Ammon's horn (tissue), 1 donor: ENCODE data around the gene MYH9.
A peak's percentile ranks its signal among the peaks of the same experiment; 100 is the strongest.

ENCODE experiments used
- DNase-seq: peaks from one replicate; pipeline ENCODE4 v3.0.0-alpha.2; 2016; ENCODE audit warnings: low spot score

Gene MYH9

DNA sequence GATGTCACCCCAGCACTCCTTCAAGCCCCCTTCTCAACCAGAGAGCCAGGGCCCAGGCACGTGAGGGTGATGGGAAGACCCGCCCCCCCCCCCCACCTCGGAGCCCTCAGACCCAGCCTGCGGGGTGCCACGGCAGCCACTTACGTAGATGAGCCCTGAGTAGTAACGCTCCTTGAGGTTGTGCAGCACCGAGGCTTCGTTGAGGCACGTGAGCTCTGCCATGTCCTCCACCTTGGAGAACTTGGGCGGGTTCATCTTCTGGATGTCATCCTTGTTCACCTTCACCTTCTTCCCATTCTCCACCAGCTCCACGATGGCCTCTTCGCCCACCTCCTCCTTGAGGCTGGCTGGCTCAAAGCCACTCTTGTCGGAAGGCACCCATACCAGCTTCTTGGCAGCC, 39.0 kb downstream of the MYH9 start:
- no peak for DNase-seq

DNA sequence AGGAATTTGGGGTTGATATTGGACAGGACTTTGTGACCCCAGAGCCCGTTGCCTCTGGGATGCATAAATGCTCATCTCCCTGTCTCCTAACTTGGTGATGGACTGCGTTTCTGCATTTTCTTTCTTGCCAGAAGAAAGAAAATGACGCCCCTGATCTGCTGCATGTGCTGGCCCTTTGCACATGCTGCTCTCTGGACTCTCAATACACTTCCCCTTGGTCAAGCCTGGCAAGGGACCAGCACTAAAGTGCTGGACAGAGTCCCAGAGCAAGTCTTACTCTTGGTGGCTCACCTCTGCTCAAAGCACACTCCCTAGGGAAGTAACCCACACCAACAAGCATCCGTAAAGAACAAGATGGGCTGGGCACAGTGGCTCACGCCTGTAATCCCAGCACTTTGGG, 40.7 kb downstream of the MYH9 start:
- no peak for DNase-seq

DNA sequence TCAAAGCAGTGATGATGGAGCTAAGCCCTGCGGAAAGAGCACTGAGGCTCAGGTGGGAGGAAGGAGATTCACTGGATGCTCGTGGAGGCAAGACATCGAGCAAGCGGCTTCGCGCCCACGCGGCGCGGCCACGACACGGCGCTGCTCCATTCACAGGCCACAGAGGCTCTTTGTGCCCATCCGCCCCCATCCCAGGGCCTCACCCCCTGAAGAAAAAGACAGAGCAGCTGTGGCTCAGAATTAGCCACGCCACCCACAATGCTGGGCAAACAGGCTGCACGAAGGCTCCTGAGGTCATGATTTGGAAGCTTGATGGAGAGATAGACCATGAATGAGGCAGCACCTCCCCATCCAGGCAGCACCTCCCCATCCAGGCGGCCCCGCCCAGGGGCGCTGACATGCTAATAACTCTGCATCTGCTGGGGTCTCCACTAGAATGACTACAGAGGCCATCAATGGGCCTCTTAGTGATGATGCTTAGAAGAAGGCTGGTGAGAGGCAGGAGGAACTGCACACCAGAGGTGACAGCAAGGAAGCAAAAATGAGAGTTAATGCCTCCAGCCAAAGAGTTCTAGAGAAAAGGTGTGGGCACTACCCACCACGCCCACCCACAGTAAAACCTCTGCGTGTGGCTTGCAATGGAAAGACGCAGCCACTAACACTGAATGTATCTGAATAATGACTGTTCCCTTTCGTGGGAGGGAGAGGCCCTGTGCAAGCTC, 43.5 kb downstream of the MYH9 start:
- DNase-seq, result peak; percentile 87

DNA sequence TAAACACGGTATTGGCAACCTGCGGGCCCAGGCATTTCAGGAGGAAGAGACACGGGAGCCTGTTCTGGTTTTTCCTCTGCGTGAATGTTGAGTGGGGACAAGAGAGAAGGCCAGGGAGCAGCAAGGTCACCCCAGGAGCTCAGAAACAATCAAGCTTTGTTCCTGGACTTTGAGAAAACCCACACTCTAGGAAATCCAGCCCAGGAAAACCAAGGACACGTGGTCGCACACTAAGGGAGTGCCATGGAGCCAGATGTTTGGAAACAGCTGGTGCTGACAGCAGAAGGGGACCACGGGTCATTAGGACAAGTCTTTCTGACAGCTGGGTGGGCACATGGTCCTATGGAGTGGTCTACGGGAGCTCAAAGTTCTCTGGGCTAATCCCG, 44.1 kb downstream of the MYH9 start:
- no peak for DNase-seq

DNA sequence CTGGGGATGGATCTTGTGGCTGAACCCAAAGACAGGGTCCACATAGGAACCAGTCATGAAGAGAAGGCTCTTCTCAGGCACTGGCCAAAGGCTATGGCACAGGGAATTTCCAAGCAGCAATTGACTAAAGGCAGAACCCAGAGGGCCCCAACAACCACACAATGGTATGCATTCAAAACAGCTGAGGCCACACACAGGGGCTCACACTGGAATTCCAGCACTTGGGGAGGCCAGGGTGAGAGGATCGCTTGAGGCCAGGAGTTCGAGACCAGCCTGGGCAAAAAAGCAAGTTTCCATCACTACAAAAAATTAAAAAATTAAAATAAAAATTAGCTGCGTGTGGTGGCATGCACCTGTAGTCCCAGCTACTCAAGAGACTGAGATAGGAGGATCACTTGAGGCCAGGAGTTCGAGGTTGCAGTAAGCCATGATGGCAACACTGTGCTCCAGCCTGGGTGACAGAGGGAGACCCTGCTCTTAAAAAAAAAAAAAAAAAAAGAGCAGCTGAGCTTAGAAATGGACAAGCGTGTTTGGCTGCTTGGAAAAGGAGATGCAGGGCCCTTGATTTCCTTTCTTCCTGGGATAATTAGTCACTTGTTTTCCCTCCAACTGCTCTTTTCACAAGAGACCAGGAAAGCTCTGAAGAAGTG, 44.6 kb downstream of the MYH9 start:
- no peak for DNase-seq

DNA sequence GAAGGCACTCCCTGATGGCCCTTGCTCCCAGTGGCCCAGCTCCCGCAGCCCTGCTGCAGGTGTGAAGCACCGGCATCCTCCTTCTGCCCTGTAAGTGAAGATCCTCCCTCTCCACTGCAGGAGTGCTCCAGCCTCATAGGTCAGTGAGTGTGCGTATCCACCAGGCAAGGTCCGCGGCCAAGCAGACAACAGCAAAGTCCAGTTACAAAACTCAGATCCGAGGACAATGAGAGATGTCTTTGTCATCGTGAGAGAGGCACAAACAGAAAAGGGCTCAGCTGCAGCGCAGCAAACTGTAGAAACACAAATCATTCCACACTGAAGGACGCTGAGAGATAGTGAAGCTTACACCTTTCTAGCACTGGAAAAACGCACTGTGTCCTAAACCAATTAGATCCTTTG, 46.1 kb downstream of the MYH9 start:
- DNase-seq, result peak; percentile 87

DNA sequence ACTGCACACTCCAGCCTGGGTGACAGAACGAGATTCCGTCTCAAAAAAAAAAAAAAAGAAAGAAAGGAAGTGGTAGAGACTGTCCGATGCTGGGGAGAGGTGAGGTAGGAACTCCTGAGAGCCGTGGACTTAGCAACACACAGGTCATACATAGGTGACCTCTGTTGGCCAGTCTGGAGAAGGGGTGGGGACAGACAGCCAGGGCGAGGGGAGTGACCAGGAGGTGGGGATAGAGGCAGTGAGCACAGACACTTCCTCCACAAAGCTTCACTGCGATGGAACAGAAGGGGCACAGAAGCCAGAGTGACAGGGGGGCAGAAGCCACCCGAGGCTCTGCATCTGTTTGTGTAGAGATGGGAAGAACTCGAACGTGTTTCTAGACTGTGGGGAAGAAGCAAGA, 47.1 kb downstream of the MYH9 start:
- no peak for DNase-seq

DNA sequence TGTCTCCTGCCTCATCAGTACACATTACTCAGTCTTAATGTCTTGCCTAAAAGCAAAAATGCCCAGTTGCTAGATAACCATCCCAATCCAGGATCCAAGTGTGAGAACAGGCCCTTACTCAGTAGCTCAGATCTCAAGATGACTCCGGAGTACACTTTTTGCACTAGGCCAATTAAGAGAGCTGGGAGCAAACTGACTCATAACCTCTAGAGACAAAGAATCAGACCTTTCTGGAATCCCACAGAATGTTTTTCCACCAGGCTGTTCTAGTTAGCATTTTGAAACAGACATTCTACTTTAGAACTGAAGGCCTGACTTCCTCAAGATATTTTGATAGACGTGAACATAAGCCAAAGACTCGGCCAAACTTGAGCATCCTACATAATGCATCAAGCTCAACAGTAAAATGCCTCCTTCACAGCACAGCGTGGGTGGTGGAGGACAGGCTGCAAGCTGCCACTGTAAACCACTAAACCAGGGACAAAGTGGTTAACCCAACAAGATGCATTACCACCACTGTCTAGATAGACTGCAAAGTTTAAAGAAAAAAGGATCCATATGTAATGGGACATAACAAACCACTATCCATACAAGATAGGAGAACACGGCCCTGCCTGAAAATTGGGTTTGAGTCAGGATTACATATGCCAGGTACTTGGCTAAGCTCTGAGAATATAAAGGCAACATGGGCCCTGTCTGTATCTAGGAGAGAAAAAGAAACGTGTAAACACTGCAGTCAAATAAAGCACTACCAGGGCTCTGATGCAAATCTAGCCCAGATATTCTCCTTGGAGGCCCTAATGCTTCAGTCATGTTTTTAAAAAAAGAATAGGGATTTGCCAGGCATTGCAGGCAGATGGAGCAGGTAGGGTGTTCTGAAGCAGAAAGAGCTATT, 48.3 kb downstream of the MYH9 start:
- no peak for DNase-seq

DNA sequence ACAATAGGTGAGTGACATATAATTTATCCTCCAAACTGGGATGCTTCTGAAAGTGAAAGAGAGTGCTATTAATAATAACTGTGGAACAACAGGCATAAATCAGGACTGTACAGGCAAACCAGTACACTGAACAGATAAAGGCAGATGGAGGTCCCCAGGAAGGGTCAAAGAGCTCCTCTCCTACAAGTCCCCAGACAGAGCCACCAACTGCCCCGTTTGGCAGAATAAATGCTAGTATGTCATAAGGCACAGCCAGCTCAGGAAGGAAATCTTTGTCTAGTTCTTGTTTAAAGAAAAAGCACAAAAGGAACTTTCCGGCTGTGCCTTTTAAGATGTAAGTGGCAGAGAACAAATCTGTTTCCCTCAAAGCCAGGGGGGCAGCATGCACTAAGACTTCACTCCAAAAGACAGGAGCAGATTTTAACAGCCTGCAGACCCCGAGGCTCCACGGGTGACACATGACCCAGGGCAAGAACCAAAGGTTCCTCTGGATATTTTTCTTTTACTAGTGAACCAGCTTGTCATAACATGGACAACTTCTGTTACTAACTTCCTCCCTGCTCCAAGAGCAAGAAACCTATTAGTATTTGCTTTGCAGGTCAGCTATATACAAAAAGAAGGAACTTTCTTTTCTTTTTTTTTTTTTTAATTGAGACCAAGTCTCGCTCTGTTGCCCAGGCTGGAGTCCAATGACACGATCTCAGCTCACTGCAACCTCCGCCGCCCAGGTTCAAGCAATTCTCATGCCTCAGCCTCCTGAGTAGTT, 50.2 kb downstream of the MYH9 start:
- no peak for DNase-seq

DNA sequence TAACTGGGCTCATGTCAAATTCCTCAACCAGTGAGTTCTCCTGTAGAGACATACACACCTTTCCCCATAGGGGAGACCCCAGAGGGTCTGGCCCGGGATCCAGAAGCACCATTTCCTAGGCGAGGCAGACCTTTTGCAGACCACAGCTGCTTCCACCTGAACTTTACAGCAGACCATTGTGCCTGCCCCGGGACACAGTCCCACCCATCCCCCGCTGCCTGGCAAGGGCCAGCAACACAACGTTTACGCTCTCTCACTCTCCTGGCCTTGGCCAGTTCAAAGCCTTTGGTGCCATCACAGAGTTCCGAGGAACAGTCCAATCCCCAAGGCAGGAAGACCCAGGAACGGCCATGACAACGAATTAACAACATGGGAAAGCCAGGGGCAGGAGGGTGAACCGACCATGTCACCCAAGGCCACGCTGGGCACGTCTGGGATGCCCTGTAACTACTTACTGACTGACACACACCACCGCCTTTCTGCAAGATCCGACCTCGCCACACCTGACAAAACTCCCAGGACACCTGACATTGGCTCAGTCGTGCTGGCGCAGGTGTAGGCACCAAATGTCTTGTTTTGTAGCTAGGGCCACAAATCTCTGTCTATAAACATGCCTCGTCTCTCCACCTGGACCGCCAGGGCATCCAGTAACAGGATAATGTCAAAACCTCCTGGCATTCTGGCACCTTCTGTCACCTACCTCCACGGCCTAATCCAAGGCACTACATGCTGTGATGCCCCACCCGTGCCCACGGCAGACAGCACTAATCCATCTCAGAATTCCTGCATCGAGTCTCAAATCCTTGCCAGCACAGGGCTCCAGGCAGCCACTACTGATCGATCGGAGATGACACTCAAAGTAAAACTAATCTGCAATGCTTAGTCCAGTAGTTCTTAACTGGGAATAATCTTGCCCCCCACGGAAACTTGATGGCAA, 51.3 kb downstream of the MYH9 start:
- DNase-seq, result no peak

DNA sequence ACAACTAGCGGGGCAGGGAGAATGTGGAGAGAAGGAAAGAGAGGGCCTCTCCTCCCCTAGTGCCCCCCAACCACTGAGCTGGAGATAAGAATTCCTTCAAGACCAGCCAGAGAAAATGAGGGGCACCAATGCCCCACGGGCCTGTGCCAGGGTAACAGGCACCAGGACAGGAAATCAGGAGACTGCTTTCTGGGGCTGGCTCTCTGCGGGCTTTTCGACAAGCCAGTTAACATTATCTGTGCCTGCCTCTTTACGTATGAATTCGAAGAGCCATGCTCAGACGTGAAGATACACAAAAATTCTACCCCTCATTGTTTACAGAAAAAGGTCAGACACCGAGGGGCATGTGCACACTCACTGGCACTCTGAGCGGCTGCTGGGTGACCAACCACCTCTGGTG, 52.1 kb downstream of the MYH9 start:
- DNase-seq, result no peak

DNA sequence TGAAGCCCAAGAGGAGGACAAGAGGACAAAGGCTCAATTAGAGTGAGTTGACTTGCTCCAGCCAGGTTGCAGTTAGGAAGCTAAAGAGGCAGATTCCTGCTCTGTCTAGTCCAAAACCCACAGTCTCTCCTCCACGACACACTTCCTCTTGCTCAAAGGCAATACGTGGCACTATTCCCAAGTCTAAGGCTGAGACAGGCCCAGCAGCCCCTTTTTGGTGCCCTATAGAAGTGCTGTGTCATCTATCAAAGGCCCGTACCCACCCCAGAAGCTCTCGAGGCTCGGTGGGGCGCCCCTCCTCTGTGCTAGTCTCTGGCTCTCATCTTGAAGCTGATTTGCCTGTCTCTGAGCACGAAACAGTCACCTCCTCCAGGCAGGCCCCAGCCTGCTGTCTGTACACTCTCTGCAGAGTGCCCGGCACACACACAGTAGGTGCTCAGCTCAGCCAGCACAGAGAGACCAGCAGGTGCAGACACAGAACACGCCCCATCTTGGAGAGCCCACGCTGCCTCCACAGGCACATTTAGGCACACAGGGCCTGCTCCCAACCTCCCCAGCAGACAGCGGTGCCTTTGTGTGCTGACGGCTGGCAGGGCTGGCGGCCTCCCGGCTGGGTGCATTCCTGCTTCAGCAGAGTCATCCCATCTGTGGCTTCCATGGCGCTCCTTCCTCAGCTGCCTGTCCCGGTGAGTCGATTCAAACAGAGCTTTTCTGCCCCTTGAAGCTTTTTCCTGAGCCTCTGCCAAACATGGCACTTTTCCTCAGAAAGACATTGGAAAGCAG, 52.8 kb downstream of the MYH9 start:
- peak; percentile 91 for DNase-seq

DNA sequence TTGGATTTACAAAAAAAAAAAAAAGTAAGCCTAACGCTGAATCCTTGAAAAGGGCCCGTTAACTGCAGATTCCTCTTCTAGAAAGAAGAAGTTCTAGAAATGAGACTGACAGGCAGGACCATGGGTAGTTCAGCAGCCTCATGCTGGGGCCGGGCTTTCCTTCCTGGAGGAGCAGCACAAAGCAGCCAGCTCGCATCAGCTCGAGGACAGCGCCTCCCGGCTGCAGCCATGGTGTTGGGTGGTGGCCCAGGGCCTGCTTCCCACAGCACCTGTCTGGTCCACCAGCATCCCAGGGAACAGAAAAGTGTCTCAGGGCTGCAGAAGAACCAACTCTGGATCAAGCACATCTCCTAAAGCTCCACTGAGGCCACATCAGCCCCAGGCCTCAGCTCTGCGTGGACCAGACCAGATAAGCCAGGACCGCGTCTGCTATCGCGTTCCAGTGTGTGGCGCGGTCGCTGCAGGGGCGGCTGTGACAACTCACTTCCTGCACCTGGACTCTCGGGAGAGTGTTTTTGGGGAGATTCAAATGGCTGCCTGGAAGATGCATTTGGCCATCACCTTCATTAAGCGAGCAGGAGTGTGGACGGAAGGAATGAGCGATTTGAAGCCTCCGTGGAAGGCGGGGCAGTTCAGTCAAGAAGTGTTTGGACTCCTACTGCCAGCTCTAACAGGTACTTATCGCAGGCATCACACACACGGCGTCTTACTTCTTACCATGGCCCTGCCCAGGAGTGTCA, 53.5 kb downstream of the MYH9 start:
- DNase-seq, result no peak

DNA sequence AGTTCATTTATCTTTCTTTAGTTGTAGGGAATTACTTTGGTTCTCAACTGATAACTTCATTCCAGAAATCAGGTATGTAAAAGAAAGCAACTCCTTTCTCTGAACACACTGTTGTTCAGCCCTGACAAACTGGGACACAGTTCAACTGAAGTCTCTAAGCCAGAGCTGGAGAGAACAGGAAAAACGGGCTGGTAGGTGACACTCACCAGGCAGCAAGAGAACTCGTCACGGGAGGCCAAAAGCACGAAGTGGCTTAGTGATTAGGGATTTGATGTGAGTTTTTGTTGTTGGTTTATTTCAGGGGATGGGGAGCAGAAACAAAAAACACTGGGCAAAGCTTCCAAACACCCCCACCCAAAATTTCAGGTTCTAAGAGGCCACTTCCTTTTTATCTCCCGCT, 54.1 kb downstream of the MYH9 start:
- no peak for DNase-seq

DNA sequence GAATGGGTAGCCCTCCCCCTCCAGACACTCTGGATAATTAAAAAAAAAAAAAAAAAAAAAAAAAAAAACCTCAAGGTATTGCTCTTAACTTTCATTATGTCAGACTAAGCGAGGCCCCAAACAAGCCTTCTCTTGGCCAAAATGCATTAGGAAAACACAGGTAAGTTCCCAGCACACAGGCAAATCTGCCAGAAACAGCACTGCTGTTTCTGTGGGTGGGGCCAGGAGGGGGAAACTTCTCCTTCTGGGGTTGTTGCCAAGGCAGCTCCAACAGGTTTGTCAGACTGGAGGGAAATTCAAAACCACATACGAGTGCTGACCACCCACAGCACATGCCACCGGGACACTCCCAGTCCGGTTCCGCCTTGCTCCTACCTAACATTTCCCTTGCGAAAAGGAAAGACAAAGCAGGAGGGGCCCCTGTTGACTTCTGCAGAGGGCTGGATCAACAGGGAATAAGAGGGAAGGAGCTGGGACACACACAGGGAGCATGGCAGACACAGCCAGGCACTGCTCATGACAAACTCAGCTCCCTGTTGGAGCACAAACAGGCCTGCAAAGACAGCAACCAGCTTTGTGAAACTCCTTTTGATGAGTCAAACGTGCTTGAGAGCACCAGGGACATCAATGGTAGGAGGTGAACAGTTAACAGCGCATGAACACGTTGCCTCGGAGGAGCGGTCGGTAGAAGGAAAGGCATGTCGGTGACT, 55.0 kb downstream of the MYH9 start:
- no peak for DNase-seq

DNA sequence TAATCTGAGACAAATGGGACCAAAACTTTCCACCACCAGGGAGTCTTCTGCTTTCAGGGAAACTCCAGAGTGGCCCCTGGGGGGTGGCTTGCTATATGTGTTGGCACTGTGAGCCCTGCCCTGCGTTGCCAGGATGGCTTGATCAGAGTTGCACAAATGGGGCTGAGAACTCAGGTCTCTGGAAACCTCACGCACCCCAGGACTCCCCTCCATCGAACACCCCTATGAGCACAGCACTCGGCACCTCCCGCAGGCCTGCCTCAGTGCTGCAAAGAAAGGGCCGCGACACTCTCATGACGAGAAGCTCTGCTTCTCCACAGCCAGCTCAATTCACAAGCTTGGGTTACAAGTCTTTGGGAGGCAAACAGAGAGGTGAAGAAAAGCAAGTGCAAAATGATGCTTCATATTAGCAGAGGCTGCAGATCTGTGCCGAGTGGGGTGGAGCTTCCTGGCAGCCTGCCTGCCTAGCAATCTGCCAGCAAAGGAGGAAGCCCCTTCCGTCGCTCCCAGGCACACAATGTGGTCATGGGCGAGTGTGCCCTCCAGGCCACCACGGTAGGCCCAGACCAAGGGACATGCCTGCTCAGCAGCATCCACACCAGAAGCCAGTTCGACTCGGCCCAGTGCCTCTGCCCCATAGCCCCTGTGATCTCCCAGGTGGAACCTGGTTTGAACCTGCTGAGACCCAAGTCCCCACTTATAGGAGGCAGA, 55.7 kb downstream of the MYH9 start:
- DNase-seq, result no peak

DNA sequence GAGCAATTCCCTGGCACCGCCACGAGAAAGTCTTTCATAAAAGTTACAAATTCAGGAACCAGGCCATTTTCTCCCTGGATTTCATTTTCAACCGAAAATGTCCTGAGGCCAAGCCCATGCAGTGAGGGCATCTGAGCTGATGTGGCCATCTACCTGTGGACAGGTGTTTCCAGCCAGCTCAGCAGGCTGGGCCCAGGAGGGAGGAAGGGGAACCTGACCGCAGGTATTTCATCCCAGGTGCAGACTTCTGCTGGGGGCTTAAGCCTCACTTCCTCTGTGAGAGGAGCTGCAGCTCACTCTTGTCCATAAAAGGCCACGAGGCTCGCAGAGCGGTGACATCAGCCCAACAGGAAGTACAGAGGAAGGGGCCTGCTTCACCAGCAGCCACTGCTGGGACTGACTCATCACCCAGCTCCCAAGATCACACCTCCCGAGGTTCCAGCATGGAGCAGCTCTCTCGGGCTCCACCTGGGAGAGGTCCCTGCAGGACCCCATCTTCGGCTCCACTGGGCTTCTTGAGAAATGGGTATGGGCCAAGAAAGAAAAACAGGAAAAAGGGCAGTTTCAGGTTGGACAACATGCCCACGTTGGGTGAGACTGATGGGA, 56.4 kb downstream of the MYH9 start:
- DNase-seq, result peak; percentile 77
